HepG2 (cell line): ENCODE data around the gene STUB1. TPM values are rescaled to one million over a fixed set of nuclear protein-coding genes. Genes with fewer than 3 reads are reported as not detected.

Experiments used
- ATRX ChIP-seq: sonication (generic); formaldehyde crosslinking; IDR thresholded peaks from 2 replicates; pipeline ENCODE4 v1.4.0; 2020; ENCODE audit warnings: missing genetic modification reagents, borderline replicate concordance
- BORCS8-MEF2B ChIP-seq: sonication (generic); formaldehyde crosslinking; IDR thresholded peaks from 2 replicates; pipeline ENCODE4 v1.8.0; 2022; ENCODE audit warnings: mild to moderate bottlenecking, missing genetic modification reagents
- DMAP1 ChIP-seq: IDR thresholded peaks from 2 replicates; pipeline ENCODE4 v1.6.1; 2016
- MAFG ChIP-seq: sonication (generic); formaldehyde crosslinking; IDR thresholded peaks from 2 replicates; pipeline ENCODE4 v1.5.1; 2020; ENCODE audit warnings: mild to moderate bottlenecking, missing genetic modification reagents
- MBD4 ChIP-seq: IDR thresholded peaks from 2 replicates; pipeline ENCODE4 v1.6.1; 2012; ENCODE audit warnings: low read length, inconsistent platforms, borderline replicate concordance
- MIER2 ChIP-seq: IDR thresholded peaks from 2 replicates; pipeline ENCODE4 v1.6.1; 2016; ENCODE audit warnings: missing biosample characterization, missing genetic modification reagents
- NPAS2 ChIP-seq: sonication (generic); formaldehyde crosslinking; IDR thresholded peaks from 2 replicates; pipeline ENCODE4 v1.8.0; 2022; ENCODE audit warnings: mild to moderate bottlenecking, missing genetic modification reagents, borderline replicate concordance
- NRL ChIP-seq: sonication (generic); formaldehyde crosslinking; IDR thresholded peaks from 2 replicates; pipeline ENCODE4 v1.5.0; 2020; ENCODE audit warnings: missing genetic modification reagents, mild to moderate bottlenecking, moderate library complexity, borderline replicate concordance
- PLRG1 ChIP-seq: fragments of 450-650 bp; conservative IDR thresholded peaks from 2 replicates; pipeline ENCODE4 v1.6.1; 2016
- SALL2 ChIP-seq: sonication (generic); formaldehyde crosslinking; IDR thresholded peaks from 2 replicates; pipeline ENCODE4 v1.8.1; 2023; ENCODE audit warnings: mild to moderate bottlenecking, missing genetic modification reagents, inconsistent platforms
- TAF1 ChIP-seq: sonication (generic); formaldehyde crosslinking; IDR thresholded peaks from 2 replicates; pipeline ENCODE4 v1.4.0; 2020; ENCODE audit warnings: missing genetic modification reagents
- ZBTB10 ChIP-seq: sonication (generic); formaldehyde crosslinking; IDR thresholded peaks from 2 replicates; pipeline ENCODE4 v1.4.0; 2020; ENCODE audit warnings: missing genetic modification reagents, borderline replicate concordance
- ZBTB44 ChIP-seq: sonication (generic); formaldehyde crosslinking; IDR thresholded peaks from 2 replicates; pipeline ENCODE4 v1.4.0; 2020; ENCODE audit warnings: missing genetic modification reagents
- ZNF225 ChIP-seq: sonication (generic); formaldehyde crosslinking; IDR thresholded peaks from 2 replicates; pipeline ENCODE4 v1.4.0; 2020; ENCODE audit warnings: mild to moderate bottlenecking, missing genetic modification reagents
- ZNF280D ChIP-seq: sonication (generic); formaldehyde crosslinking; IDR thresholded peaks from 2 replicates; pipeline ENCODE4 v1.5.1; 2020; ENCODE audit warnings: mild to moderate bottlenecking, missing genetic modification reagents
- ZNF33B ChIP-seq: sonication (generic); formaldehyde crosslinking; IDR thresholded peaks from 2 replicates; pipeline ENCODE4 v1.5.1; 2020; ENCODE audit warnings: mild to moderate bottlenecking, missing genetic modification reagents
- ZNF549 ChIP-seq: sonication (generic); formaldehyde crosslinking; IDR thresholded peaks from 2 replicates; pipeline ENCODE4 v1.5.0; 2020; ENCODE audit warnings: missing genetic modification reagents
- ZNF773 ChIP-seq: sonication (generic); formaldehyde crosslinking; IDR thresholded peaks from 2 replicates; pipeline ENCODE4 v1.4.0; 2020; ENCODE audit warnings: missing genetic modification reagents, borderline replicate concordance
- polyA plus RNA-seq, 8 experiments: library from polyadenylated mRNA; depleted of rRNA in 3 of 8; stranded (reverse) in 7 of 8; unstranded in 1 of 8; fragments of >200 nt; fragmentation: Illumina TruSeq in 4 of 8; extraction: Trizol in 4 of 8; gene quantifications; 2 replicates each; pipeline versions ENCODE4 v1.2.1 to v1.2.3, GENCODE V29; 2011 to 2016; ENCODE audit warnings: low read depth in 4 of 8, missing spikeins in 1 of 8, mixed read lengths in 1 of 8; ENCODE audit not compliant: insufficient read depth in 1 of 8
- total RNA-seq, 5 experiments: library from RNA; depleted of rRNA; stranded (reverse); fragments of >200 nt; fragmentation: Illumina TruSeq; extraction: Trizol; gene quantifications; 2 replicates each; pipeline ENCODE4 v1.2.3, GENCODE V29; 2016; ENCODE audit warnings: low read depth in 1 of 5
- TF ChIP-seq, protein P1 (sequence below): sonication (generic); formaldehyde crosslinking; IDR thresholded peaks from 2 replicates; pipeline ENCODE4 v1.5.0; 2020; ENCODE audit warnings: mild to moderate bottlenecking, missing genetic modification reagents
- TF ChIP-seq, protein P2 (sequence below): sonication (generic); IDR thresholded peaks from 2 replicates; pipeline ENCODE4 v1.6.1; 2016; ENCODE audit warnings: low read depth, borderline replicate concordance

Gene STUB1
- total and polyA plus RNA-seq, 2 of the 13 experiments (the other 11 are each of a cell fraction or from before 2014, with no cell fraction given), result 52.9 to 78.2 TPM

- TF ChIP-seq MAFG (no peak), ZBTB44 (CRISPR knock-in tag) (no peak), ZNF549 (CRISPR knock-in tag) (peak; percentile 61; the same call in 1 of the 2 replicates), SALL2 (CRISPR knock-in tag) (no peak), ZNF280D (CRISPR knock-in tag) (peak; percentile 15; the same call in 1 of the 2 replicates), DMAP1 (CRISPR knock-in tag) (peak; percentile 81), PLRG1 (no peak), BORCS8-MEF2B (CRISPR knock-in tag) (peak; percentile 93), TAF1 (CRISPR knock-in tag) (peak; percentile 76), ZNF225 (CRISPR knock-in tag) (peak; percentile 92), ZNF33B (CRISPR knock-in tag) (no peak), MIER2 (CRISPR knock-in tag) (no peak), MBD4 (no peak), ZBTB10 (no peak; the same call in 1 of the 2 replicates), ZNF773 (CRISPR knock-in tag) (no peak), NRL (CRISPR knock-in tag) (peak; percentile 98), NPAS2 (CRISPR knock-in tag) (no peak), ATRX (no peak)
- TF ChIP-seq, protein P1, sequence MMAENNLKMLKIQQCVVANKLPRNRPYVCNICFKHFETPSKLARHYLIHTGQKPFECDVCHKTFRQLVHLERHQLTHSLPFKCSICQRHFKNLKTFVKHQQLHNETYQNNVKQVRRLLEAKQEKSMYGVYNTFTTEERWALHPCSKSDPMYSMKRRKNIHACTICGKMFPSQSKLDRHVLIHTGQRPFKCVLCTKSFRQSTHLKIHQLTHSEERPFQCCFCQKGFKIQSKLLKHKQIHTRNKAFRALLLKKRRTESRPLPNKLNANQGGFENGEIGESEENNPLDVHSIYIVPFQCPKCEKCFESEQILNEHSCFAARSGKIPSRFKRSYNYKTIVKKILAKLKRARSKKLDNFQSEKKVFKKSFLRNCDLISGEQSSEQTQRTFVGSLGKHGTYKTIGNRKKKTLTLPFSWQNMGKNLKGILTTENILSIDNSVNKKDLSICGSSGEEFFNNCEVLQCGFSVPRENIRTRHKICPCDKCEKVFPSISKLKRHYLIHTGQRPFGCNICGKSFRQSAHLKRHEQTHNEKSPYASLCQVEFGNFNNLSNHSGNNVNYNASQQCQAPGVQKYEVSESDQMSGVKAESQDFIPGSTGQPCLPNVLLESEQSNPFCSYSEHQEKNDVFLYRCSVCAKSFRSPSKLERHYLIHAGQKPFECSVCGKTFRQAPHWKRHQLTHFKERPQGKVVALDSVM, result peak; percentile 93
- TF ChIP-seq, protein P2, sequence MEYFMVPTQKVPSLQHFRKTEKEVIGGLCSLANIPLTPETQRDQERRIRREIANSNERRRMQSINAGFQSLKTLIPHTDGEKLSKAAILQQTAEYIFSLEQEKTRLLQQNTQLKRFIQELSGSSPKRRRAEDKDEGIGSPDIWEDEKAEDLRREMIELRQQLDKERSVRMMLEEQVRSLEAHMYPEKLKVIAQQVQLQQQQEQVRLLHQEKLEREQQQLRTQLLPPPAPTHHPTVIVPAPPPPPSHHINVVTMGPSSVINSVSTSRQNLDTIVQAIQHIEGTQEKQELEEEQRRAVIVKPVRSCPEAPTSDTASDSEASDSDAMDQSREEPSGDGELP, result peak; percentile 65; the same call in 1 of the 2 replicates
These were observed 31.2 kb upstream of the STUB1 start, which contains the start of gene WDR90 (continued) for GRCh38 chr16:648781-649589.
